ENCODE data around the gene CDH22.

Gene CDH22

GRCh38 chr20:46296526-46297250, 11.6 kb downstream of the CDH22 start:
- no peak for DNase-seq

- no peak for DNase-seq
These were observed 15.2 kb downstream of the CDH22 start for GRCh38 chr20:46293084-46293483.

- DNase-seq: peak; percentile 43
These were observed 16.9 kb downstream of the CDH22 start for GRCh38 chr20:46291401-46291800.

- DNase-seq: no peak
These were observed 18.9 kb downstream of the CDH22 start for GRCh38 chr20:46289432-46289831.

GRCh38 chr20:46286977-46287376, 21.3 kb downstream of the CDH22 start:
- DNase-seq: no peak

- DNase-seq: no peak
These were observed 21.9 kb downstream of the CDH22 start for GRCh38 chr20:46286382-46286781.

- DNase-seq: no peak
These were observed 22.6 kb downstream of the CDH22 start for GRCh38 chr20:46285740-46286139.

GRCh38 chr20:46285072-46285471, 23.2 kb downstream of the CDH22 start:
- no peak for DNase-seq

- DNase-seq: no peak
These were observed 24.3 kb downstream of the CDH22 start for GRCh38 chr20:46284040-46284427.

- DNase-seq: no peak
These were observed 24.8 kb downstream of the CDH22 start for GRCh38 chr20:46283426-46284039.

- DNase-seq: no peak
These were observed 25.6 kb downstream of the CDH22 start for GRCh38 chr20:46282669-46283068.

GRCh38 chr20:46279103-46279502, 29.2 kb downstream of the CDH22 start:
- DNase-seq: no peak

GRCh38 chr20:46277602-46278001, 30.7 kb downstream of the CDH22 start:
- DNase-seq: no peak

- no peak for DNase-seq
These were observed 31.8 kb downstream of the CDH22 start for GRCh38 chr20:46276531-46276930.

GRCh38 chr20:46275091-46275490, 33.2 kb downstream of the CDH22 start:
- no peak for DNase-seq

- DNase-seq: no peak
These were observed 34.6 kb downstream of the CDH22 start for GRCh38 chr20:46273717-46274116.

- no peak for DNase-seq
These were observed 35.8 kb downstream of the CDH22 start for GRCh38 chr20:46272389-46273047.

- no peak for DNase-seq
These were observed 37.1 kb downstream of the CDH22 start for GRCh38 chr20:46270977-46271744.

GRCh38 chr20:46269372-46269771, 38.9 kb downstream of the CDH22 start:
- DNase-seq: no peak

GRCh38 chr20:46268662-46269061, 39.6 kb downstream of the CDH22 start:
- no peak for DNase-seq

GRCh38 chr20:46268131-46268614, 40.1 kb downstream of the CDH22 start:
- DNase-seq: no peak

GRCh38 chr20:46267108-46268105, 40.9 kb downstream of the CDH22 start:
- no peak for DNase-seq

Data from NCI-H2029 (cell line).